Measurements from ENCODE around the gene LCE1D.

The LCE1D gene

GRCh38 chr1:152796421-152796820 is at the start of gene LCE1D:
Gene LCE1D (plus strand): TSS chr1:152796721. CDS start chr1:152797795, 1,074 bp downstream.
- DNase-seq = no peak

DNA sequence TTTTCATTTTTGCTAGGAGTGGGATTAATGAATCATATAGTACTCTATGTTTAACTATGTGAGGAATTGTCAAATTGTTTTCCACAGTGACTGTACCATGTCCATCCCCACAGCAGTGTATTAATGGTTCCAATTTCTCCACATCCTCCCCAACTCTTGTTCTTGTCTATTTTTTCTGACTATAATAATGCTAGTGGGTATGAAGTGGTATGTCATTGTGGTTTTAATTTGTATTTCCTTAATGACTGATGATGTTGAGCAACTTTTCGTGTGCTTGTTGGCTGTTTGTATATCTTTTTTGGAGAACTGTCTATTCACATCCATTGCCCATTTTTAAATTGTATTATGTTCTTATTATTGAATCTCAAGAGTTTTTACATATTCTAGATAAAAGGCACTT is 48.7 kb upstream of the LCE1D start:
- DNase-seq = no peak

GRCh38 chr1:152752225-152752624 is 44.3 kb upstream of the LCE1D start:
- DNase-seq = no peak

DNA sequence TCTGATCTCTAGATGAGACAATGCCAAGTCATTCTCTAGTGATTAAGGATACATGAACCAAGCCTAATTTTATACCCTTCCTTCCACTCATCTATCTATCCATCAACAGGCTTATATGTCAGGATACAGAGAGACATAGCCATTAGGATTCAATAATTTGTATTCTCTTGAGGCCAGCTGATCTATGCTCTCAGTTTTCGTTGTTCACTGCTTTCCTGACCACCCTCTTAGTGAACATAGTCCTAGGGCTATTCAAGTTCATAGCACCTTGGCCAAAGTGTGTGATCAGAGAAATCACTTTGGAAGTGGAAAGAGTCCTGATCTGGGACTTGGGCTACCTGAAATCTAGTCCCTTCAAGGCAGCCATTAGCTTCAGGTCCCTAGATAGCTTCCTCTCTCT is 42.9 kb upstream of the LCE1D start:
- no peak for DNase-seq

- DNase-seq = no peak
Observed at GRCh38 chr1:152756872-152757271, 39.6 kb upstream of the LCE1D start.

GRCh38 chr1:152757747-152758146 is 38.8 kb upstream of the LCE1D start, which contains the start of gene KPRP:
Gene KPRP (plus strand): TSS chr1:152758025. CDS start chr1:152759589, 1,564 bp downstream.
- DNase-seq = no peak

- DNase-seq = no peak
Observed at GRCh38 chr1:152758636-152759035, 37.9 kb upstream of the LCE1D start.

GRCh38 chr1:152759453-152760173 is 36.9 kb upstream of the LCE1D start:
- no peak for DNase-seq

DNA sequence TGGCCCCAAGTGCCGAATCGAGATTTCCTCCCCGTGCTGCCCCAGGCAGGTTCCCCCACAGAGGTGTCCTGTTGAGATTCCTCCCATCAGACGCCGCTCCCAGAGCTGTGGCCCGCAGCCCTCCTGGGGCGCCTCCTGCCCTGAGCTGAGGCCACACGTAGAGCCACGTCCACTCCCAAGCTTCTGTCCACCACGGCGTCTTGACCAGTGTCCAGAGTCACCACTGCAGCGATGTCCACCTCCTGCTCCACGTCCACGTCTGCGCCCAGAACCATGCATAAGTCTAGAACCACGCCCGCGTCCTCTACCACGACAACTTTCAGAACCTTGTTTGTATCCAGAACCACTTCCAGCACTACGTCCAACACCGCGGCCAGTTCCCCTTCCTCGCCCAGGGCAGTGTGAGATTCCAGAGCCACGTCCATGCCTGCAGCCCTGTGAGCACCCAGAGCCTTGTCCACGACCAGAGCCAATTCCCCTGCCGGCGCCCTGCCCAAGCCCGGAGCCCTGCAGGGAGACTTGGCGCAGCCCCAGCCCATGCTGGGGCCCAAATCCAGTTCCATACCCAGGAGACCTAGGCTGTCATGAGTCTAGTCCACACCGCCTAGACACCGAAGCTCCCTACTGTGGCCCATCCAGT is 35.9 kb upstream of the LCE1D start:
- no peak for DNase-seq

GRCh38 chr1:152761609-152762213 is 34.8 kb upstream of the LCE1D start:
- DNase-seq = no peak

DNA sequence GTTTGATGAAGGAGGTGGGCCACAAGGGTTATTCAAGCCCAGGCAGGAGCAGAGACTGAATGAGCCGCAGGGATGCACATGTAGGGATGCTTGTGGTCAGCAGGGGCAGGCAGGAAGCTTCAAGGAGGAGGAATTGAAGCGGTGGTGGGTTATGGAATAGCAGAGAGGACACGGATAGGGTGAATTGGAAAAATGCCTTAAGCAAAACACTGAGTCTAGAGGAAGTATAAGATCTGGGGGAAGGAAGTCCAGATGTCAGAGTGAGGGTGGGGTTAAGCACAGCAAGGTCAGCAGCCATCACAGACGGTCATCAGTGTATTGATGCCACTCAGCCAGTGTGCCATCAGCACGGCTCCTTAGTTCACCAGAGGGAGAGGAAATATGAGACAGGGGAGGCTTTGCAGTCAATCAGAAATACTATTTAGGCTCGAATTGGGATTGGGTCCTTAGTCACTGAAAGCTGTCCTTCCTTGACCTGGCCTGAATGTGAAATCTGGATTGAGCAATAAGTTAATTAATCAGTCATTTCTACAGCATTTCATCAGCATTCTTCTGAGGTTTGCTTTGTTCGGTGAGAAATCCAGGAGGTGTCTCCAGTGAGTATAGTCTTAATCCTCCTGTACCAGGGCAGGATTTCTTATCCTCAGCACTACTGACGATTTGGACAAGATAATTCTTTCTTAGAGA is 27.5 kb upstream of the LCE1D start:
- DNase-seq = no peak

DNA sequence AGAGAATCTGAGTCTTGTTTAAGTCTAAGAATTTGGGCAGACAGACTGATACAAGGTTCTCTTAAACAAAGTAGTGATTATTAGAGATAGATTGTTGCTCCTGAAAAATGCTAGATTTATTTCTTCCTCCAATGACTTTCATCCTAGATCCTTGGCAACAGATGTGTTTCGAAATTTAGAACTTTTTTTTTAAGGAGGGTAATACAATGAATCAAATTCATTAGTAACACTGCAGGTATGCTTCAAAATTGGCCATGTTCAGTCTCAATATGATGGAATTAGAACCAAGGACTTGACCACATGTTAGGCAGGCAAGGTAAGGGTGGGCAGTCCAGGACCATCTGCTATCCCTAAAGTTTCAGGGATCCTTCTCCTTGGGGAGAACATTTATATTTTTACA is 26.1 kb upstream of the LCE1D start:
- no peak for DNase-seq

GRCh38 chr1:152774875-152775274 is 21.6 kb upstream of the LCE1D start, which contains the start of gene LCE1F:
Gene LCE1F (plus strand): TSS chr1:152775140. CDS start chr1:152776372, 1,232 bp downstream.
- DNase-seq = no peak

DNA sequence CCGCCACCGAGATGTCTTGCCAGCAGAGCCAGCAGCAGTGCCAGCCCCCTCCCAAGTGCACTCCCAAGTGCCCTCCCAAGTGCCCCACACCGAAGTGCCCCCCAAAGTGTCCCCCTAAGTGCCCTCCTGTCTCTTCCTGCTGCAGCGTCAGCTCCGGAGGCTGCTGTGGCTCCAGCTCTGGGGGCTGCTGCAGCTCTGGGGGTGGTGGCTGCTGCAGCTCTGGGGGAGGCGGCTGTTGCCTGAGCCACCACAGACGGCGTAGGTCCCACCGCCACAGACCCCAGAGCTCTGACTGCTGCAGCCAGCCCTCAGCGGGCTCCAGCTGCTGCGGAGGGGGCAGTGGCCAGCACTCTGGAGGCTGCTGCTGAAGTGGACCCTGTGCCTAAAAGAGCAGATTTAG is 20.2 kb upstream of the LCE1D start:
- DNase-seq = no peak

- DNase-seq = no peak
Observed at GRCh38 chr1:152777510-152778137, 18.9 kb upstream of the LCE1D start.

- no peak for DNase-seq
Observed at GRCh38 chr1:152783095-152783494, 13.4 kb upstream of the LCE1D start.

DNA sequence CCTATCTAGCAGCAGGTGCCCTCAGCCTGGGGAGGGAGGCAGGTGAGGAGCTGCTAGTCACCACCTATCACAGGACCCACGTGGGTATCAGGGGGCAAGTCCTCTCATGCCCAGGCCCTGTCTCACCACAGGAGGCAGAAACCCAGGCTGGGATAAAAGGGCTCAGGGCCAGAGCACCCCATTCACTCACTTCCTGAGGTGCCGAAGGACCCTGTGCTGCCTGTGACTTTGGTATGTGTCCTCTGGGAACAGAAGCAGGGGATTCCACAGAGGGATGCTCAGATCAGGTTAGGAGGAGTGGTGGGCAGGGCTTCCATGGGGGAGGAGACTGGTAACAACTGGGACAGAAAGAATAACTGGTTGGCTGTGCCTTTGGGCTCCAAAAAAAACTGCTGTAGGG is 10.4 kb upstream of the LCE1D start, which contains the start of gene LCE1E:
TSS of gene LCE1E (plus strand) at position 181 of the 400 bp plus-strand sequence. CDS start 1,043 bp downstream, outside the sequence.
- DNase-seq = no peak

DNA sequence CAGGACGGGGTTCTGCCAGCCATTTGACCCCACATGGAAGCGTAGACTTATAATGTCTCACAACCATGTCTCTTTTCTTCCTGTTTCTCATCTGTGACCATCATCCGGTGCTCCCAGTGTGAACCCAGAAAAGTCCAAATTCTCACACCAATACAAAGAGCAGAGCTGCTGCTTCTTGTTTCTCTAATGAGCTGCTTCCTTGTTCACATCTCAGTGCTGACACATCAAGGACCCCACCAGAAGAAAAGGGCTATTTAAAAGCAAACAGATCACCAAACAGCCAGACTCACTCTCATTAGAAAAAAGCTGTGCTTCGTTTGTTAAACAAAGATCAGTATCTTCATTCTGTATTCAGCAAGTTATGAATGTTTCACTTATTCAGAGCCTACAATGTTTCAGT is 835 bp upstream of the LCE1D start:
- no peak for DNase-seq

- no peak for DNase-seq
Observed at GRCh38 chr1:152801333-152801732, 4.8 kb downstream of the LCE1D start.

DNA sequence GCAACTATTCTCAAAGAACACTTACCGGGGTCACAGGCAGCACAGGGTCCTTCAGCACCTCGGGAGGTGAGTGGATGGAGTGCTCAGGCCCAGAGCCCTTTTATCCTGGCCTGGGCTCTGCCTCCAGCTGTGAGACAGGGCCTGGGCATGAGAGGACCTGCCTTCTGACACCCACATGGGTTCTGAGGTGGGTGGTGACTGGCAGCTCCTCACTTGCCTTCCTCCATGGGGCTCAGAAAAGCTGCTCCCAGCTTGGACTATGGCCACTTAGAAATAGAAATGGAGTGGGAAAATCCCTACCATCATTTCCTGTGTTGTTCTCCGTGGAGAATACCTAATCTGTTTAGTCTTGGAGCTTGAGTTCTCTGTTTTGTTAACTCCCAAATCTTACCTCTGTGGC is 10.1 kb downstream of the LCE1D start, which contains the start of gene LCE1C:
TSS of gene LCE1C (minus strand) at position 76 of the 400 bp plus-strand sequence. CDS start 1,173 bp downstream, outside the sequence.
- no peak for DNase-seq

GRCh38 chr1:152811050-152811449 is 14.5 kb downstream of the LCE1D start:
- no peak for DNase-seq

- no peak for DNase-seq
Observed at GRCh38 chr1:152811671-152812070, 15.2 kb downstream of the LCE1D start, which contains the start of gene LCE1B. Gene LCE1B (plus strand): TSS chr1:152811971. CDS start chr1:152812447, 476 bp downstream.
